Tibial nerve (tissue), 4 donors: ENCODE results near the gene MYOG. TPM values are rescaled to one million over a fixed set of nuclear protein-coding genes. Genes with fewer than 3 reads are reported as not detected.

Experiments used
- DNase-seq, 2 donors: peaks; one replicate each; pipeline ENCODE4 v3.0.0-alpha.2; 2019; ENCODE audit warnings: low spot score in 2 of 2
- H3K27ac ChIP-seq, 4 donors: fragments of 200-600 bp; sonication (generic) in 3 of 4; one replicate each; pipeline ENCODE4 v1.5.1; 2017 to 2019; ENCODE audit warnings: mild to moderate bottlenecking in 1 of 4
- H3K27me3 ChIP-seq, 2 donors: fragments of 200-600 bp; sonication (generic) in 1 of 2; one replicate each; pipeline versions ENCODE4 v1.5.1 to v1.6.0; 2017 to 2019
- H3K36me3 ChIP-seq, 3 donors: fragments of 200-600 bp; sonication (generic); one replicate each; pipeline ENCODE4 v1.5.1; 2018 to 2019
- H3K4me1 ChIP-seq, 4 donors: fragments of 200-600 bp; sonication (generic) in 3 of 4; one replicate each; pipeline ENCODE4 v1.5.1; 2017 to 2019
- H3K4me3 ChIP-seq, 4 donors: fragments of 200-600 bp; sonication (generic) in 3 of 4; one replicate each; pipeline ENCODE4 v1.5.1; 2017 to 2019; ENCODE audit warnings: mild to moderate bottlenecking in 1 of 4, moderate library complexity in 1 of 4
- H3K9me3 ChIP-seq, 4 donors: fragments of 200-600 bp; sonication (generic) in 3 of 4; one replicate each; pipeline ENCODE4 v1.5.1; 2017 to 2019
- EP300 ChIP-seq, 2 donors: sonication (generic); formaldehyde crosslinking; IDR thresholded peaks; one replicate each; pipeline ENCODE4 v1.6.1; 2017; ENCODE audit warnings: antibody characterized with exemption in 2 of 2, mild to moderate bottlenecking in 1 of 2
- POLR2A ChIP-seq, 2 donors: fragments of 450-650 bp; IDR thresholded peaks; one replicate each; pipeline ENCODE4 v1.6.1; 2017; ENCODE audit warnings: antibody characterized with exemption in 2 of 2, mild to moderate bottlenecking in 2 of 2, moderate library complexity in 2 of 2
- WGBS, 2 donors: methylation state at CpG; one replicate each; pipeline ENCODE4 v1.1.5; 2018; 5-methylcytosine and 5-hydroxymethylcytosine counted together
- total RNA-seq, 4 donors: library from RNA; depleted of rRNA; stranded (reverse); fragments of >200 nt; gene quantifications; one replicate each; pipeline ENCODE4 v1.1.0, GENCODE V29; 2016
- TF ChIP-seq, protein P1 (sequence below), 5 experiments: fragments of 200-600 bp in 3 of 5; fragments of 450-650 bp in 2 of 5; sonication (generic) in 3 of 5; IDR thresholded peaks; one replicate each; pipeline ENCODE4 v1.5.1; 2016 to 2019; ENCODE audit warnings: antibody characterized with exemption in 5 of 5, mild to moderate bottlenecking in 3 of 5, moderate library complexity in 2 of 5

The MYOG gene
- total RNA-seq, 4 donors from 2014 or later, result not detected

- Histone ChIP-seq H3K4me1 (peaks cover 0 to 3% (median 0%) of the 10 kb centered on the region in 4 donors), H3K9me3 (peaks cover 0 to 21% (median 5%) of the 10 kb centered on the region in 4 donors), H3K27me3 (no peaks in the 10 kb centered on the region), H3K27ac (no peak overlapping the region), H3K36me3 (no peaks in the 10 kb centered on the region), H3K4me3 (no peak overlapping the region)
- TF ChIP-seq EP300 (IDR thresholded peaks at IDR 0.05), result no peak
- TF ChIP-seq, protein P1, sequence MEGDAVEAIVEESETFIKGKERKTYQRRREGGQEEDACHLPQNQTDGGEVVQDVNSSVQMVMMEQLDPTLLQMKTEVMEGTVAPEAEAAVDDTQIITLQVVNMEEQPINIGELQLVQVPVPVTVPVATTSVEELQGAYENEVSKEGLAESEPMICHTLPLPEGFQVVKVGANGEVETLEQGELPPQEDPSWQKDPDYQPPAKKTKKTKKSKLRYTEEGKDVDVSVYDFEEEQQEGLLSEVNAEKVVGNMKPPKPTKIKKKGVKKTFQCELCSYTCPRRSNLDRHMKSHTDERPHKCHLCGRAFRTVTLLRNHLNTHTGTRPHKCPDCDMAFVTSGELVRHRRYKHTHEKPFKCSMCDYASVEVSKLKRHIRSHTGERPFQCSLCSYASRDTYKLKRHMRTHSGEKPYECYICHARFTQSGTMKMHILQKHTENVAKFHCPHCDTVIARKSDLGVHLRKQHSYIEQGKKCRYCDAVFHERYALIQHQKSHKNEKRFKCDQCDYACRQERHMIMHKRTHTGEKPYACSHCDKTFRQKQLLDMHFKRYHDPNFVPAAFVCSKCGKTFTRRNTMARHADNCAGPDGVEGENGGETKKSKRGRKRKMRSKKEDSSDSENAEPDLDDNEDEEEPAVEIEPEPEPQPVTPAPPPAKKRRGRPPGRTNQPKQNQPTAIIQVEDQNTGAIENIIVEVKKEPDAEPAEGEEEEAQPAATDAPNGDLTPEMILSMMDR (IDR thresholded peaks at IDR 0.05), result no peak
- TF ChIP-seq POLR2A (IDR thresholded peaks at IDR 0.05), result no peak
- DNase-seq, result no peak
- 71% methylated on average over 8 of the region's 8 CpGs for WGBS, 2 donors
Measured at GRCh38 chr1:203098914-203099520, 13.2 kb upstream of the MYOG start.

GRCh38 chr1:203098445-203098844, 12.6 kb upstream of the MYOG start:
- no peaks in the 10 kb centered on the region for H3K36me3 ChIP-seq
- no peak overlapping the region for H3K27ac ChIP-seq
- H3K9me3 ChIP-seq, result peaks cover 0 to 21% (median 5%) of the 10 kb centered on the region in 4 donors
- 71 to 83% methylated on average over 1 of the region's 1 CpG for WGBS, 2 donors
- TF ChIP-seq, protein P1 (IDR thresholded peaks at IDR 0.05), result no peak
- TF ChIP-seq POLR2A (IDR thresholded peaks at IDR 0.05), result no peak
- TF ChIP-seq EP300 (IDR thresholded peaks at IDR 0.05), result no peak
- H3K27me3 ChIP-seq, result no peaks in the 10 kb centered on the region
- H3K4me1 ChIP-seq, result peaks cover 0 to 3% (median 0%) of the 10 kb centered on the region in 4 donors
- no peak for DNase-seq
- no peak overlapping the region for H3K4me3 ChIP-seq

GRCh38 chr1:203097001-203097400, 11.2 kb upstream of the MYOG start:
- no peak for DNase-seq
- Histone ChIP-seq H3K27me3 (no peaks in the 10 kb centered on the region), H3K4me1 (peaks cover 0 to under 1% (median 0%) of the 10 kb centered on the region in 4 donors), H3K36me3 (no peaks in the 10 kb centered on the region), H3K27ac (no peak overlapping the region), H3K9me3 (peaks cover 0 to 21% (median 5%) of the 10 kb centered on the region in 4 donors), H3K4me3 (no peak overlapping the region)
- TF ChIP-seq POLR2A (IDR thresholded peaks at IDR 0.05), result no peak
- no peak for TF ChIP-seq EP300 (IDR thresholded peaks at IDR 0.05)
- TF ChIP-seq, protein P1 (IDR thresholded peaks at IDR 0.05), result no peak
- 71 to 76% methylated on average over 1 of the region's 1 CpG for WGBS, 2 donors

DNA sequence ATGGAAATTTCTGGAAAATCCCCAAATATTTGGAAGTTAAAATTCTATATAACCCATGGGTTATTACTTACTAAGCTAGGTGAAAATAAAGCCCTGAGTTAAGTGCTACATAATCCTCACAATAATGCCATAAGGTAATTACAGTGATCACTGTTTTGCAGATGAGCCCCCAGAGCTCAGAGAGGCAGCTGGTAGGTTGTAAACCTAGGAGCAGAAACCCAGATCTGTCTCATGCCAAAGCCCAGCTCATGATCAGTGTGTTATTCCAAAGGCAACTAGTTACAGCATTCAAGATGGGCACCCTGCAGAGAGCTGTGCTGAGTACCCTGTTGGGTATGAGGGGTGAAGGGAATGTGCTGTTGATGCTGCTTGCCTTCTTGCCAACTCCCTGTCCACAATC, 10.8 kb upstream of the MYOG start:
- no peak overlapping the region for H3K4me3 ChIP-seq
- no peak for DNase-seq
- no peaks in the 10 kb centered on the region for H3K36me3 ChIP-seq
- no peaks in the 10 kb centered on the region for H3K27me3 ChIP-seq
- H3K9me3 ChIP-seq, result peaks cover 0 to 21% (median 5%) of the 10 kb centered on the region in 4 donors
- H3K4me1 ChIP-seq, result no peaks in the 10 kb centered on the region
- TF ChIP-seq EP300 (IDR thresholded peaks at IDR 0.05), result no peak
- TF ChIP-seq, protein P1 (IDR thresholded peaks at IDR 0.05), result no peak
- TF ChIP-seq POLR2A (IDR thresholded peaks at IDR 0.05), result no peak
- H3K27ac ChIP-seq, result no peak overlapping the region

DNA sequence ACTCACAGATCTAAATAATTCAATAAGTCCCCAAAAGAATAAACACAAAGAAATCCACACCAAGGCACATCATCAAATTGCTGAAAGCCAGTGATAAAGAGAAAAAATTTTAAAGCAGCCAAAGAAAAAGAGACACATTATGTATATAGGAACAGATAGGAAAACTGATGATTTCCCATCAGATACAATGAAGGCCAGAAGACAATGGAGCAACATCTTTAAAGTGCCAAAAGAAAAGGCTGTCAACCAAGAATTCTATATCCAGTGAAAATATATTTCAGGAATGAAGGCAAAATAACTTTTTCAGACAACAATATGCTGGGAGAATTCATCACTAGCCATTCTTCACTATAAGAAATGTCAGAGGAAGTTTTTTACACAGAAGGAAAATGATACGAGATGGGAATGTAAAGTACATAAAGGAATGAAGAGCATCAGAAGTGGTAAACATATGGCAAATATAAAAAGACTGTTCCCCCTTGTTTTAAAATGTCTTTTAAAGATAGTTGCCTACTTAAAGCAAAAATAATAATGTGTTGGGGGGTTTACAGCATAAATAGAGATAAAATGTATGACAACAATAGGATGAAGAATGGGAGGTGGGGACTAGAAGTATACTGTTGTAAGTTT, 9.4 kb upstream of the MYOG start:
- H3K9me3 ChIP-seq, result peaks cover 0 to 21% (median 5%) of the 10 kb centered on the region in 4 donors
- no peak overlapping the region for H3K4me3 ChIP-seq
- no peak for DNase-seq
- no peaks in the 10 kb centered on the region for H3K4me1 ChIP-seq
- no peaks in the 10 kb centered on the region for H3K27me3 ChIP-seq
- WGBS, 2 donors, result 88 to 90% methylated on average over 1 of the region's 1 CpG
- TF ChIP-seq, protein P1 (IDR thresholded peaks at IDR 0.05), result no peak
- no peak for TF ChIP-seq POLR2A (IDR thresholded peaks at IDR 0.05)
- no peak for TF ChIP-seq EP300 (IDR thresholded peaks at IDR 0.05)
- H3K36me3 ChIP-seq, result no peaks in the 10 kb centered on the region
- H3K27ac ChIP-seq, result no peak overlapping the region
